ENCODE measurements around the gene SNX30. TPM values are rescaled to one million over a fixed set of nuclear protein-coding genes. Genes with fewer than 3 reads are reported as not detected.

Gene SNX30
- total and polyA plus RNA-seq, 12 donors: 0.88 to 7.2 (median 3.8) TPM

GRCh38 chr9:112841261-112841660, 90.7 kb downstream of the SNX30 start:
- ATAC-seq: peak in 1 of 8 donors; percentile 39
- Histone ChIP-seq H3K27ac (no peak overlapping the region), H3K27me3 (no peaks in the 10 kb centered on the region), H3K9me3 (no peaks in the 10 kb centered on the region), H3K4me3 (no peak overlapping the region), H3K4me1 (peaks cover 0 to 32% (median 0%) of the 10 kb centered on the region in 9 donors), H3K36me3 (peaks cover 0 to 37% (median 8%) of the 10 kb centered on the region in 9 donors)
- 84 to 88% methylated on average over 3 of the region's 3 CpGs for WGBS, 2 donors
- no peak for TF ChIP-seq CTCF (IDR thresholded peaks at IDR 0.05)
- no peak for DNase-seq
- intact Hi-C loops (cut with DNase I): loop anchor here in 5 of 10 donors (5.0 to 10.0 kb wide), 3 partner anchors 54 to 64 kb away; partner anchors contain the start of gene SLC46A2 (in 1 of the 5)

- Histone ChIP-seq H3K9me3 (no peaks in the 10 kb centered on the region), H3K27ac (no peak overlapping the region), H3K4me3 (no peak overlapping the region), H3K4me1 (peaks cover 0 to 39% (median 0%) of the 10 kb centered on the region in 9 donors), H3K36me3 (peaks cover 0 to 28% (median 8%) of the 10 kb centered on the region in 9 donors), H3K27me3 (no peaks in the 10 kb centered on the region)
- no peak for TF ChIP-seq CTCF (IDR thresholded peaks at IDR 0.05)
- peak in 3 of 8 donors; percentile 9 to 73 (median 51) for ATAC-seq
- DNase-seq: no peak
- 73 to 80% methylated on average over 4 of the region's 4 CpGs for WGBS, 2 donors
- intact Hi-C loops (cut with DNase I): loop anchor here in 5 of 10 donors (5.0 to 10.0 kb wide), 3 partner anchors 52 to 62 kb away; partner anchors contain the start of gene SLC46A2 (in 1 of the 5)
Observed at GRCh38 chr9:112842555-112842954, 92.0 kb downstream of the SNX30 start.

GRCh38 chr9:112844771-112845542, 94.4 kb downstream of the SNX30 start:
- ATAC-seq (peak; percentile 45 to 86 (median 76)), DNase-seq (peak; percentile 79 to 82)
- H3K4me1 ChIP-seq: peaks cover 0 to 43% (median 0%) of the 10 kb centered on the region in 9 donors
- TF ChIP-seq CTCF (IDR thresholded peaks at IDR 0.05): peak; percentile 90 to 98 (median 97)
- H3K4me3 ChIP-seq: no peak overlapping the region
- H3K27me3 ChIP-seq: no peaks in the 10 kb centered on the region
- intact Hi-C loops (cut with DNase I): loop anchor here in 8 of 10 donors (2.0 to 10.0 kb wide), 5 partner anchors 50 to 60 kb away; partner anchors contain the start of gene SLC46A2 (in 1 of the 8)
- peaks cover 0 to 8% (median 2%) of the 10 kb centered on the region in 9 donors for H3K36me3 ChIP-seq
- H3K27ac ChIP-seq: peak overlapping the region in 1 of 10 donors; percentile 28
- WGBS, 2 donors: 33 to 36% methylated on average over 15 of the region's 15 CpGs
- H3K9me3 ChIP-seq: no peaks in the 10 kb centered on the region

Data from heart right ventricle (tissue), 16 donors.